ENCODE measurements around the gene HPCA. TPM values are rescaled to one million over a fixed set of nuclear protein-coding genes. Genes with fewer than 3 reads are reported as not detected.

HPCA gene
- total and polyA plus RNA-seq, 8 donors, result 0.16 to 0.61 (median 0.35) TPM; not detected in 1

DNA sequence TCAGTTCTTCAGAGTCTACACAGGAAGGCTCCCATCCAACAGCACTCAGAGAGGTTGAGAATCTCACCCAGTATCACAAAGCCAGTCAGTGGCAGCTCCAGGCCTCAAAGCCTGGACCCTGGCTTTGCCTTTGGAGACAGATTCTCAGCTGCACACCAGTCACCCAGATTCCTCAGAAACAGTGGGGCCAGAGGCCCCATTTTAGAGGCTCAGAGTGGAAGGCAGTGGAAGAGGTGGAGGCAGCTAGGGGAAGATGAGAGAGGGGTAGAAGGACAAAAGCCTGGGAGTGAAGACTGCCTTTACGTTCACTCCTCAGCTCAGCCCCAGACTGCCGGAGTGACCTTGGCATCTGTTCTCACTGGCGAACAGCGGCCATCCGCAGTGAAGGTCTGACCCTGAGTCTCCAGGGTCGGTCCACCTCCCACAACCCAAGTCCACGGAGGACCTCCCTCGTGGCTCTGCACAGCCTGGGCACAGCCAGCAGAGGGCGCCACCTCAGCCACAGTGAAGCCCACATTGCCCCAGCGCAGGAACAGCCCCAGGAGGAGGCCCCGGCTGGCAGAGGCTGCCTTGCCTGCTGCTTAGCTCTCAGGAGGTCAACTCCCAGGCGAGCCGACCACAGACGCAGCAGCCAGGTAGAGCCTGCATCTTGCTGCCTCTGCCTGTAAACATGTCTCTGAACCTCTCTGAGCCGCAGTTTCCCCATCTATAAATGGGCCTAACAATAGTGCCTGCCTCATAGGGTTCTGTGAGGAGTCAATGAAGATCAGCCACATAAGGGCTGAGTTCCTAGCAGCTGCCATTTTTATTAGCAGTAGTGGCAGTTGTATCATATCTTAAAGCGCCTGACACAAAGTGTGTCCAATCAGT lies 9.7 kb upstream of the HPCA start:
- H3K9me3 ChIP-seq, result no peaks in the 10 kb centered on the region
- ATAC-seq, result peak; percentile 90
- DNase-seq, result peak in 2 of 4 donors; percentile 58 to 93
- no peak overlapping the region for H3K27ac ChIP-seq
- intact Hi-C loops (cut with DNase I), result loop anchor here in 1 of 2 donors (10.0 kb wide), 1 partner anchor 208 kb away; the partner anchor contains the start of gene AZIN2
- H3K36me3 ChIP-seq, result no peaks in the 10 kb centered on the region
- H3K4me1 ChIP-seq, result peaks cover 0 to 2% of the 10 kb centered on the region in 2 donors
- no peak overlapping the region for H3K4me3 ChIP-seq
- TF ChIP-seq, protein P1, sequence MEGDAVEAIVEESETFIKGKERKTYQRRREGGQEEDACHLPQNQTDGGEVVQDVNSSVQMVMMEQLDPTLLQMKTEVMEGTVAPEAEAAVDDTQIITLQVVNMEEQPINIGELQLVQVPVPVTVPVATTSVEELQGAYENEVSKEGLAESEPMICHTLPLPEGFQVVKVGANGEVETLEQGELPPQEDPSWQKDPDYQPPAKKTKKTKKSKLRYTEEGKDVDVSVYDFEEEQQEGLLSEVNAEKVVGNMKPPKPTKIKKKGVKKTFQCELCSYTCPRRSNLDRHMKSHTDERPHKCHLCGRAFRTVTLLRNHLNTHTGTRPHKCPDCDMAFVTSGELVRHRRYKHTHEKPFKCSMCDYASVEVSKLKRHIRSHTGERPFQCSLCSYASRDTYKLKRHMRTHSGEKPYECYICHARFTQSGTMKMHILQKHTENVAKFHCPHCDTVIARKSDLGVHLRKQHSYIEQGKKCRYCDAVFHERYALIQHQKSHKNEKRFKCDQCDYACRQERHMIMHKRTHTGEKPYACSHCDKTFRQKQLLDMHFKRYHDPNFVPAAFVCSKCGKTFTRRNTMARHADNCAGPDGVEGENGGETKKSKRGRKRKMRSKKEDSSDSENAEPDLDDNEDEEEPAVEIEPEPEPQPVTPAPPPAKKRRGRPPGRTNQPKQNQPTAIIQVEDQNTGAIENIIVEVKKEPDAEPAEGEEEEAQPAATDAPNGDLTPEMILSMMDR (IDR thresholded peaks at IDR 0.05), result peak; percentile 88 to 93
- H3K27me3 ChIP-seq, result peaks cover 0 to 62% of the 10 kb centered on the region in 2 donors

- no peaks in the 10 kb centered on the region for H3K9me3 ChIP-seq
- intact Hi-C loops (cut with DNase I), result loop anchor here in 1 of 2 donors (10.0 kb wide), 1 partner anchor 207 kb away; the partner anchor contains the start of gene AZIN2
- H3K4me1 ChIP-seq, result peaks cover 0 to 2% of the 10 kb centered on the region in 2 donors
- no peak overlapping the region for H3K27ac ChIP-seq
- H3K27me3 ChIP-seq, result peaks cover 0 to 58% of the 10 kb centered on the region in 2 donors
- no peak overlapping the region for H3K4me3 ChIP-seq
- TF ChIP-seq, protein P1 (IDR thresholded peaks at IDR 0.05), result no peak
- DNase-seq (peak in 1 of 4 donors; percentile 30), ATAC-seq (no peak)
- no peaks in the 10 kb centered on the region for H3K36me3 ChIP-seq
Measured at GRCh38 chr1:32877211-32878110, 8.8 kb upstream of the HPCA start.

DNA sequence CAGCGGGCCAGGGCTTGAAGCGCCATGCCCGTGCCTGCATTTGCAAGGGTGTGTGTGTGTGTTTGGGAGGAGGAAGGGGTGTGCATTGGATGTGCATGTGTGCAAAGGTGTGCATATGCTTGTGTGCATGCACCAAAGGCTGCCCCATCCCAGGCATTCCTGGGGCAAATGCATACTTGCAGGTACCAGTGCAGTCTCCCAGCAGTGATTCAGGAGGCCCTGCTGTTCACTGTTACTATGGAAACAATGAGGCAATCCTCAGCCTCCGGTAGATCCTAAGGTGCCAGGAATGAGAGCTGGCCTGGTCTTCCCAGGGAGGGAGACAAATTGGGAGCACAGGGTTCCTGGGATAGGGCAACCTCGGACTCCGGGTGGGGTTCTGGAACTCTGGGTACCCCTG lies 8.1 kb upstream of the HPCA start:
- Histone ChIP-seq H3K4me1 (no peaks in the 10 kb centered on the region), H3K36me3 (no peaks in the 10 kb centered on the region), H3K4me3 (no peak overlapping the region), H3K27me3 (peaks cover 0 to 56% of the 10 kb centered on the region in 2 donors), H3K27ac (no peak overlapping the region), H3K9me3 (no peaks in the 10 kb centered on the region)
- DNase-seq (peak in 1 of 4 donors; percentile 13), ATAC-seq (no peak)
- TF ChIP-seq, protein P1 (IDR thresholded peaks at IDR 0.05), result no peak
- intact Hi-C loops (cut with DNase I), result loop anchor here in 1 of 2 donors (10.0 kb wide), 1 partner anchor 207 kb away; the partner anchor contains the start of gene AZIN2

DNA sequence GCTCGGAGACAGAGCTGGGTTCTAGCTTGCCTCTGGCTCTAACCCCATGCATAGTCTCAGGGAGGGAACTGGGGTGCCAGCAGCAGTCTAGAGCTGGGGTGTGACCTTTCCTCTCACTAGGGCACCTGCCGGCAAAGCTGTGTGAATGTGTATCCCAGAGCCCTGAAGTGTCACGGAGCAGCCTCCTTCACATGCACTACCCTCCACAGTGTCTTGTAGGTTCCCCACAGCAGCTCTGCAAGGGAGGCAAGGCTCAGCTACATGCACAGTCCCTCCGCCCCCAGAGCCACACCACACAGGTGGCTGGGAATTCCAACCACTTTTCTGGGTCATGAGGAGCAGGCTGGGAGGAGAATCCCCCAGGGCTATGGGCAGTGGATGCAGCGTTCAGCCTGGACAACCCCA lies 7.7 kb upstream of the HPCA start:
- DNase-seq (no peak), ATAC-seq (no peak)
- TF ChIP-seq, protein P1 (IDR thresholded peaks at IDR 0.05), result no peak
- H3K4me1 ChIP-seq, result no peaks in the 10 kb centered on the region
- no peaks in the 10 kb centered on the region for H3K36me3 ChIP-seq
- H3K27me3 ChIP-seq, result peaks cover 0 to 53% of the 10 kb centered on the region in 2 donors
- intact Hi-C loops (cut with DNase I), result loop anchor here in 1 of 2 donors (10.0 kb wide), 1 partner anchor 206 kb away; the partner anchor contains the start of gene AZIN2
- H3K27ac ChIP-seq, result no peak overlapping the region
- no peaks in the 10 kb centered on the region for H3K9me3 ChIP-seq
- no peak overlapping the region for H3K4me3 ChIP-seq

All from left lung (tissue), 10 donors.